GM19025 (cell line): Measurements from ENCODE around the gene CES5A.
"Not testable (repeated sequence)": the region's sequence is repeated elsewhere in the genome, so short reads cannot be mapped to it uniquely, and the experiment has no call there.

ENCODE experiments used
- ATAC-seq: cut with Tn5 transposase; IDR thresholded peaks from one replicate; pipeline ENCODE4 v1.9.1; 2021; ENCODE audit warnings: mild to moderate bottlenecking, low read depth, moderate library complexity; ENCODE audit not compliant: unreplicated experiment

CES5A gene

GRCh38 chr16:55888546-55888945, 13.4 kb upstream of the CES5A start:
- no peak for ATAC-seq

DNA sequence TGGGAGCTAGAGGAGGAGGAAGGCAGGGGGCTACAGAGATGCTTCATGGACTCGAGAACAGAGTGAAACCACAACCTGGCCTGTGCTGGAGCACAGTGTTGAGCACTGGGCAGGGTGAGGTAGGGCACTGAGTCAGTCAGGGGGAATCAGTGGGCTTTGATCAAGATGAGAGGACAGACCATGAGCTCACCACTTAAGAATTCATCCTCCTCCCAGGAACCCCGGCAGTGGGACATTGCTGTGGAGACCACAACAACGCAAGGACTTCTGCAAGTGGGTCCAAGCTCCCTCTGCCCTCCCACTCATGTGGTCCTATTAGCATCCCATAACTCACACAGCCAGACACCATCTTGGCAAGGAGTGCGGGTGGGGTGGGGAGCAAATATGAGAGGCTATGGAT, 1.7 kb upstream of the CES5A start:
- no peak for ATAC-seq

DNA sequence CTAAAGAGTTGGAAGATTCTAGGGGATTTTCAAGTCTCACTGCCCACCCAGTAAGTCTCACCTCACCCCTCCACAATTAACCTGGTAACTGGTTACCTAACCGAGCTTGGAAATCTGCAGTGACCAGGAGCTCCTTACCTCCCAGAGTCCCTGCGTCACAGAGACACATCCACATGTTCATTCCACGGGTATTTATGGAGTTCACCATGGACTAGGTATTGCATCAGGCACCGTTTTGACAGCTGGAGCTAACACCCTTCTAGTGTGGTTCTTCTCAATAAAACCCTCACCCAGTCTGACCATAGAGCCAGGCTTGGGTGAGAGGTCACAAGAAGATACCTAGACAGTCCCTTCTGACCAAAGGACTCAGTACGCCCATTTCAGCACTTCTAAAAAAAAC, 2.1 kb downstream of the CES5A start:
- no peak for ATAC-seq

- ATAC-seq: no peak
Measured at GRCh38 chr16:55872130-55872529, 3.0 kb downstream of the CES5A start.

DNA sequence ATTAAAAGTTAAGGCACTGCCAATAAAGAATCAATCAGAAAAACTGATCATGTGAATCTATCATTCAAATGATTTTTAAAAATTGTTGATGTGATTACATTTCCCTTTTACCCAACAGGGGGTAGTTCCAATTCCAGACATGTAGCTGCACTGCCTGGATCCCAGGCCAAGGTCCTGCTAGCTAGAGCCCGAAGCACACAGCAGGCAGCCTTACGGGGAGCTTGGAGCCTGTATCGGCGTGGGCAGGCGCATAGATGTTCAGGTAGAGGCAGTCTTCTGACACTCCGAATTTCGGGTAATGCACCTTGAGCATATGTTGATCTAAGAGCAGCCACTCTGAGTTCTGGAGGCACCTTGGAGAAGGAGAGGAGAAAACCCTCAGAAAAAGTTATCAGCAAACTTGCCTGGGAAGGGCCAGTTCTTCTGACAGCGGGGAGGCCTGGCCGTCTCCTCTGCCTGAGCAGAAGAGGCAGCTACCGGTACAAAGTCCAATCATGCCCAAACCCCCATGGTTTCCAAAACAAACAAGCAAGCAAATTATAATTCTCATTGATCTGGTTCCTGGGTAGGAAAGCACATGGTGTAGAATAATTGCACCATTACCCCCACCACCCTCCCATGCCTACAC, 3.6 kb downstream of the CES5A start:
- no peak for ATAC-seq

- no peak for ATAC-seq
Measured at GRCh38 chr16:55868980-55869379, 6.2 kb downstream of the CES5A start.

- ATAC-seq: no peak
Measured at GRCh38 chr16:55868137-55868536, 7.0 kb downstream of the CES5A start.

DNA sequence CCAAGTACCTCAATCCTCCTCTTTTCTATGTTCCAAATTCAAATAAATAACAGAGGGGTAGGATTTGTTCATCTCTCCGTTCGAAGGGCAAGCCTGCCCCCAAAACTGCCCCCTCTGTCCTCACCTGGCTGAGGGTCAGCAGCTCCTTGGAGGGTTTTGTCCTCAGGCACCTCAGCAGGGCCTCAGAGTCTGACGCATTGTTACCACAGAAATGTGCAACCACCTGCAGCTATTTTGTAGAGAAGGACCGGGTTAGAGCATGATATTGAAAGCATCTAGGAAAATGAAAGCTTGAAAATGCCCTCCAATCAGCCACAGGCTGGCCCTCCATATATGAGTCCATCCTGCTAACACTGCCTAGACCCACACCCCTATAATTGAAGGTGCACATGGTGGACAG, 13.9 kb downstream of the CES5A start:
- no peak for ATAC-seq

DNA sequence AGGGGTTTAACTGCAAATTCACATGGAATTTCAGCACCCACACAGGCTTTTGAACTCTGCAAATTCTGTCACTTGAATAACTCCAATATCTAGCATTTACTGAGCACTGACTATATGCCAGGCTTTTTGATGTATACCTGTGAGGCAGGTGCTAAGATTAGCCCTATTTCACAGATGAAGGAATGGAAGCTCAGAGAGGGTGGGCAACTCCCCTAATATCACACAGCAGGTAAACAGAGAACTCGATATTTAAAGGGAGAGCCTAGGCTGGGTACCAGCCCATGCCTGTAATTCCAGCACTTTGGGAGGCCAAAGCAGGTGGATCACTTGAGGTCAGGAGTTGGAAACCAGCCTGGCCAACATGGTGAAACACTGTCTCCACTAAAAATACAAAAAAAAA, 17.5 kb downstream of the CES5A start:
- not testable (repeated sequence) for ATAC-seq

- ATAC-seq: no peak
Measured at GRCh38 chr16:55856950-55857349, 18.2 kb downstream of the CES5A start.

DNA sequence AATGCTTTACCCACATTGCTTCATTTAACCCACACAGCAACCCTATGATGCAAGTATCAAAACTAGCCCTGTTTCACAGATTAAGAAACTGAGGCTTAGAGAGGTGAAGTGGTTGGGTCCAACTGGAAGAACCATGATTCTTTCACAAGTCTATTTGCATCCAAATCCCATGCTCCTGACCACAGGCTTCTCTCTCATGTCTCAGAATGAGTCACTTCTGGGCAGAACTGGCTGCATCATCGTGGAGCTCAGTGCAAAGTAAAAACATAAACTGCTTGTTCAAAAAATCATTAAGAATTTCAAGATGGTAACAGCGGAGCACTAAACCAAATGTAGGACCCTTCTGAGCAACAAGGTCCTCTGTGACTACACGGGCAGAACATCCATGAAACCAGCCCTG, 22.1 kb downstream of the CES5A start:
- no peak for ATAC-seq

GRCh38 chr16:55849536-55849935, 25.6 kb downstream of the CES5A start:
- ATAC-seq: no peak

GRCh38 chr16:55846598-55847346, 28.4 kb downstream of the CES5A start:
- ATAC-seq: no peak

GRCh38 chr16:55843105-55843395, 32.1 kb downstream of the CES5A start:
- no peak for ATAC-seq

GRCh38 chr16:55842369-55843104, 32.6 kb downstream of the CES5A start:
- ATAC-seq: no peak

DNA sequence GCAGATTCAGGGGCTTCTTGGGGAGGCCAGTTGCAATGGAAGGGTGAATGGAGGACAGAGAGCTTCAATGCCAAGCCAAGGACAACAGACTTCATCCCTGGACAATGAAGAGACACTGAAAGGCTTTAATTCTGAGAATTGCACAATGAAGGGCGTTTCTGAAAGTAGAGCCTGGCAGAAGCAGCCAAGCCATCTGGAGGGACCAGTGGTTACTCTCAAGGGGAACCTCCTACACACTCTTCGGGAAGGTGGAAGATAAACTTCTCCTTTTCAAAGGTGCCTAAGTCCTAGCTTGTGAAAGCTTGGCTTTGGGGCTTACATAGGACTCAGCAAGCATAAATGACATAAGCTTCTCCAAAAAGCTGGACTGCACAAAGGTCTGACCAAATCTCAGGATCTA, 36.1 kb downstream of the CES5A start:
- ATAC-seq: no peak

DNA sequence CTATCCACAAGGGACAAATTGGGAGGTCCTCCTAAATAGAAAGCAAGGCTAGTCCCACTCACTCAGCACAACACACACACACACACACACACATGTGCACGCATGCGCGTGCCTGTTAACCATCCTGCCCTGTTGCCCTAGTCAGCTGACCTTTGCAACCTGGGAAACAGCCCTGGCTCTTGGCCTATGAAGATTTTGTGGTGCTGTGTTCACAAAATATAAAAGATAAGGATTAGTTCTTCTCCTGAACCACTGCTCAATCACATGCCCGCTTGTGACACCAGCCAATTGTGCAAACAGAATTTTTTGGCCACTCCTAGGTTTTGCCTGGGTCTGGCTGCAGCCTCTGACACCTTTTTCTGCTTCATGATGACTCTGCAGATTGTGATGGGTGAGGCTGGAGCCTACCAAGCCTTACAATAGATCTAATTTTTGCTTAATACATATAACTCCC, 39.0 kb downstream of the CES5A start:
- ATAC-seq: no peak

DNA sequence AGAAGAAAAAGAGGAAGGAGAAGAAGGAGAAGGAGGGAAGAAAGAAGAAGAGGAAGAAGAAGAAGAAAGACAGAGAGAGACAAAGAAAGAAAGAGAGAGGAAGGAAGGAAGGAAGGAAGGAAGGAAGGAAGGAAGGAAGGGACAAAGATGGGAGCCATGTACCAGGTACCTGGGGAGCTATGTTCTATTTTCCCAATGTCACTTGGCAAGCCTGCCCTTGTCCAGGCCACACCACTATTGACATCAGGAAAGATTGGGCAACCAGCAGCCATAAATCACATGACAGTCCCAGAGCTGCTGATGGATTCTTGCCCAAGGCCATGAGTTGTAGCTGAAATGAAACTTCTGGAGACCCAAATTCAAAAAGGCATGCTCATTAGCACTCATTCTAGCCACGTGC, 39.6 kb downstream of the CES5A start:
- ATAC-seq: no peak

GRCh38 chr16:55835173-55835572, 40.0 kb downstream of the CES5A start:
- ATAC-seq: not testable (repeated sequence)

DNA sequence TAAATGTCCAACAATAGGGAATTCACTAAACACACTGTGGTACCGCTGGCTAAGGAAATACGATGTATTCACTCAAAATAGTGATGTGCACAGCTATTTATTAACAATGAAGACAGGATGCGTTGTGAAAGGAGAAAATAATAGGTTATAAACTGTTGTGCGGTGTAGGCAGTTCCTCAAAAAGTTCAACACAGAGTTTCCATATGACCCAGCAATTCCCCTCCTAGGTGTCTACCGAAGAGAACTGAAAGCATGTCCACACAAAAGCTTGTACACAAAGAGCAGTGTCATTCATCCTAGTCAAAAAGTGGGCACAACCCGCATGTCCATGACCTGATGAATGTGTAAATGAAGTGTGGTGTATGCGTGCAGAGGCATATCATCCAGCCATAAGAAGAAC, 41.1 kb downstream of the CES5A start:
- ATAC-seq: peak; percentile 68

DNA sequence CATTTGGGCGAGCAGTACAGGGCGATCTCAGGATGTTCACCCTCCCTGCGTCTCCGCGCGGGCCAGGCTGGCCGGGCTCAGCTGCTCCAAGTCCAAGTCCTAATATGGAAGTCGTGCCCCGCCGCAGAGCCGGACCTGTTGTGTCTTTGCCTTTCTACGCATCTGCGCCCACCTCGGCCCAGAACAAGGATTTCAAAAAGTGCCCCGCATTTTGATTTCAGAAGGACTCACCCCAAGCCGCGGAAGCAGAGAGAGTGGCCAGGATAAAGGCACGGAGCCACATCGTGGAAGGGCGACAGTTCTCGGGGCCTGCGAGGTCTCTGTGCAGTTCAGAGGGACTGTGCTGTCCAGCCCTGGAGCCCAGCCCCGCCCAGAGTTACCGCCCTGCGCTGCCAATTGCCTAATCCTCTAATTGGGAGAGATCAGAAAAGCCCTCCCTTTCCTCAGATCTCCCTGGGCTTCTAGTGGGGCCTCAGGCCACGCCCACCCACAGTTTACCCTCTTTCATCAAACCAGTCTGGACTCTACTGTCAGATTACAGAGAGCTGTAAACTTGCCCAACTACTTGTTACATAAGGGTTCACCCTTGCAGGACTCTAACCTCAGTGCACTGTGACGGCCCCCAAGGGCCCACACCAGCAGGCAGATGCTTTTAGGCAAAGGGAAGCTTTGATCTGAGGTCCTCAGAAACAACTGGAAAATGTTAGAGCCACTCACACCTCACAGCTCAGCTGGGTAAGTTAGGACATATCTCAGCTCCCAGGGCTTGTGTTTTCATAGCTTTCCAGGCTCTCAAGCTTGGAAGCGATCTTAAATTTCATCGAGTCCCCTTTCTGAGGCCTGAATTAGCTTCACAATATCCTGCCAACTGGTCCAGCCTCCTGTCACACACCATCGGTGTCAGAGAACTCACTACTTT, 42.1 kb downstream of the CES5A start, which contains the start of gene CES1:
TSS of gene CES1 (minus strand) at position 324 of the 919 bp plus-strand sequence. CDS start at position 283, 41 bp downstream.
- ATAC-seq: no peak
